ENCODE results near the gene SART3.
"Not testable (repeated sequence)": the region's sequence is repeated elsewhere in the genome, so short reads cannot be mapped to it uniquely, and the experiment has no call there.

SART3 gene

GRCh38 chr12:108491256-108491655 is 69.7 kb downstream of the SART3 start:
- no peaks in the 10 kb centered on the region for H3K4me1 Mint-ChIP-seq (ENCODE audit: low read depth)
- H3K4me3 Mint-ChIP-seq = no peak overlapping the region
- no peaks in the 10 kb centered on the region for H3K36me3 Mint-ChIP-seq (ENCODE audit: low read depth)
- peaks cover 6% of the 10 kb centered on the region for H3K9me3 Mint-ChIP-seq
- no peak overlapping the region for H3K27ac Mint-ChIP-seq
- peaks cover 17% of the 10 kb centered on the region for H3K27me3 Mint-ChIP-seq (ENCODE audit: low read depth)

- peaks cover 12% of the 10 kb centered on the region for H3K27me3 Mint-ChIP-seq (ENCODE audit: low read depth)
- not testable (repeated sequence) for H3K36me3 Mint-ChIP-seq (ENCODE audit: low read depth); H3K27ac Mint-ChIP-seq; H3K9me3 Mint-ChIP-seq; H3K4me3 Mint-ChIP-seq; H3K4me1 Mint-ChIP-seq (ENCODE audit: low read depth)
Observed at GRCh38 chr12:108487029-108487428, 73.9 kb downstream of the SART3 start.

- not testable (repeated sequence) for H3K4me1 Mint-ChIP-seq (ENCODE audit: low read depth); H3K4me3 Mint-ChIP-seq; H3K9me3 Mint-ChIP-seq; H3K27ac Mint-ChIP-seq; H3K36me3 Mint-ChIP-seq (ENCODE audit: low read depth)
- H3K27me3 Mint-ChIP-seq (ENCODE audit: low read depth) = peaks cover 12% of the 10 kb centered on the region
Observed at GRCh38 chr12:108485371-108485770, 75.6 kb downstream of the SART3 start.

GRCh38 chr12:108484845-108485244 is 76.1 kb downstream of the SART3 start:
- H3K4me1 Mint-ChIP-seq (ENCODE audit: low read depth) = no peaks in the 10 kb centered on the region
- no peak overlapping the region for H3K4me3 Mint-ChIP-seq
- H3K27ac Mint-ChIP-seq = no peak overlapping the region
- no peaks in the 10 kb centered on the region for H3K36me3 Mint-ChIP-seq (ENCODE audit: low read depth)
- H3K27me3 Mint-ChIP-seq (ENCODE audit: low read depth) = peaks cover 12% of the 10 kb centered on the region
- peaks cover 6% of the 10 kb centered on the region for H3K9me3 Mint-ChIP-seq

- no peak overlapping the region for H3K27ac Mint-ChIP-seq
- no peaks in the 10 kb centered on the region for H3K36me3 Mint-ChIP-seq (ENCODE audit: low read depth)
- no peaks in the 10 kb centered on the region for H3K4me1 Mint-ChIP-seq (ENCODE audit: low read depth)
- H3K9me3 Mint-ChIP-seq = peaks cover 6% of the 10 kb centered on the region
- H3K27me3 Mint-ChIP-seq (ENCODE audit: low read depth) = peaks cover 12% of the 10 kb centered on the region
- H3K4me3 Mint-ChIP-seq = no peak overlapping the region
Observed at GRCh38 chr12:108484431-108484830, 76.5 kb downstream of the SART3 start.

- peaks cover 6% of the 10 kb centered on the region for H3K9me3 Mint-ChIP-seq
- H3K4me1 Mint-ChIP-seq (ENCODE audit: low read depth) = no peaks in the 10 kb centered on the region
- H3K27ac Mint-ChIP-seq = no peak overlapping the region
- no peak overlapping the region for H3K4me3 Mint-ChIP-seq
- no peaks in the 10 kb centered on the region for H3K36me3 Mint-ChIP-seq (ENCODE audit: low read depth)
- peaks cover 12% of the 10 kb centered on the region for H3K27me3 Mint-ChIP-seq (ENCODE audit: low read depth)
Observed at GRCh38 chr12:108483213-108484059, 77.5 kb downstream of the SART3 start.

GRCh38 chr12:108482717-108483212 is 78.2 kb downstream of the SART3 start:
- no peak overlapping the region for H3K4me3 Mint-ChIP-seq
- no peak overlapping the region for H3K27ac Mint-ChIP-seq
- peaks cover 11% of the 10 kb centered on the region for H3K27me3 Mint-ChIP-seq (ENCODE audit: low read depth)
- no peaks in the 10 kb centered on the region for H3K4me1 Mint-ChIP-seq (ENCODE audit: low read depth)
- peaks cover 6% of the 10 kb centered on the region for H3K9me3 Mint-ChIP-seq
- no peaks in the 10 kb centered on the region for H3K36me3 Mint-ChIP-seq (ENCODE audit: low read depth)

- peaks cover 4% of the 10 kb centered on the region for H3K27me3 Mint-ChIP-seq (ENCODE audit: low read depth)
- no peaks in the 10 kb centered on the region for H3K36me3 Mint-ChIP-seq (ENCODE audit: low read depth)
- H3K4me1 Mint-ChIP-seq (ENCODE audit: low read depth) = no peaks in the 10 kb centered on the region
Observed at GRCh38 chr12:108479364-108480070, 81.5 kb downstream of the SART3 start.

GRCh38 chr12:108478611-108479206 is 82.3 kb downstream of the SART3 start:
- Mint-ChIP-seq H3K36me3 (ENCODE audit: low read depth) (no peaks in the 10 kb centered on the region), H3K4me1 (ENCODE audit: low read depth) (no peaks in the 10 kb centered on the region), H3K4me3 (no peak overlapping the region), H3K27ac (no peak overlapping the region), H3K27me3 (ENCODE audit: low read depth) (peaks cover 4% of the 10 kb centered on the region), H3K9me3 (no peaks in the 10 kb centered on the region)

More at GRCh38 chr12:108479364-108480070, 81.5 kb downstream of the SART3 start:
- Mint-ChIP-seq H3K4me3 (no peak overlapping the region), H3K9me3 (no peaks in the 10 kb centered on the region), H3K27ac (no peak overlapping the region)

GRCh38 chr12:108477881-108478259 is 83.1 kb downstream of the SART3 start:
- Mint-ChIP-seq H3K4me3 (no peak overlapping the region), H3K27me3 (ENCODE audit: low read depth) (peaks cover 4% of the 10 kb centered on the region), H3K36me3 (ENCODE audit: low read depth) (no peaks in the 10 kb centered on the region), H3K9me3 (no peaks in the 10 kb centered on the region), H3K27ac (no peak overlapping the region), H3K4me1 (ENCODE audit: low read depth) (no peaks in the 10 kb centered on the region)

- Mint-ChIP-seq H3K4me1 (ENCODE audit: low read depth) (no peaks in the 10 kb centered on the region), H3K27me3 (ENCODE audit: low read depth) (no peaks in the 10 kb centered on the region), H3K9me3 (no peaks in the 10 kb centered on the region), H3K36me3 (ENCODE audit: low read depth) (no peaks in the 10 kb centered on the region), H3K27ac (no peak overlapping the region), H3K4me3 (no peak overlapping the region)
Observed at GRCh38 chr12:108477055-108477880, 83.7 kb downstream of the SART3 start.

GRCh38 chr12:108475396-108475795 is 85.6 kb downstream of the SART3 start:
- H3K4me1 Mint-ChIP-seq (ENCODE audit: low read depth) = no peaks in the 10 kb centered on the region
- H3K9me3 Mint-ChIP-seq = no peaks in the 10 kb centered on the region
- no peak overlapping the region for H3K27ac Mint-ChIP-seq
- H3K27me3 Mint-ChIP-seq (ENCODE audit: low read depth) = no peaks in the 10 kb centered on the region
- H3K4me3 Mint-ChIP-seq = no peak overlapping the region
- no peaks in the 10 kb centered on the region for H3K36me3 Mint-ChIP-seq (ENCODE audit: low read depth)

- no peaks in the 10 kb centered on the region for H3K4me1 Mint-ChIP-seq (ENCODE audit: low read depth)
- no peaks in the 10 kb centered on the region for H3K36me3 Mint-ChIP-seq (ENCODE audit: low read depth)
- H3K4me3 Mint-ChIP-seq = no peak overlapping the region
- no peaks in the 10 kb centered on the region for H3K27me3 Mint-ChIP-seq (ENCODE audit: low read depth)
- no peak overlapping the region for H3K27ac Mint-ChIP-seq
- H3K9me3 Mint-ChIP-seq = no peaks in the 10 kb centered on the region
Observed at GRCh38 chr12:108473400-108474055, 87.4 kb downstream of the SART3 start.
